ENCODE data around the gene CEP128. TPM values are rescaled to one million over a fixed set of nuclear protein-coding genes. Genes with fewer than 3 reads are reported as not detected.

CEP128 gene
- total RNA-seq = 10 to 100 TPM in 3 of 5 experiments, 1 to 10 TPM in 2; 7.7 to 22.8 (median 10.1) TPM
- polyA plus RNA-seq = 1 to 10 TPM; 4.2 to 6.7 TPM
- total RNA-seq = 19.4 reads per million, percentile 50 among the genes with 10 or more reads in this experiment

GRCh38 chr14:80941241-80942185 lies at the start of gene CEP128:
Gene CEP128, minus strand, starts transcription at chr14:80941738.
- peaks cover 18 to 33% (median 20%) of the 10 kb centered on the region in 7 donors for H3K4me1 Mint-ChIP-seq
- DNase-seq (peak; percentile 30 to 82 (median 61)), ATAC-seq (peak; percentile 93)
- CTCF ChIA-PET = interaction anchor here (1.0 kb wide), 1 partner anchor 46 kb away, joined by 3 read pairs; no protein-coding TSS in a partner anchor
- peaks cover 0 to 5% (median 0%) of the 10 kb centered on the region in 5 donors for H3K36me3 Mint-ChIP-seq
- Histone ChIP-seq H3K36me3 (ENCODE audit: control insufficient read depth in 2 of 3, insufficient read depth in 3 of 3, low read length in 3 of 3) (no peaks in the 10 kb centered on the region), H3K27ac (ENCODE audit: low read depth, low read length) (peak within 1 kb of the TSS; percentile 44), H3K4me3 (ENCODE audit: low read length) (peak within 1 kb of the TSS; percentile 78), H3K9me3 (ENCODE audit: control insufficient read depth in 2 of 3, low read length in 3 of 3) (no peaks in the 10 kb centered on the region), H3K27me3 (ENCODE audit: control insufficient read depth in 2 of 2, insufficient read depth in 2 of 2, low read length in 2 of 2) (no peaks in the 10 kb centered on the region), H3K4me1 (ENCODE audit: control insufficient read depth in 2 of 2, insufficient read depth in 2 of 2, low read length in 2 of 2) (peaks cover 10 to 11% of the 10 kb centered on the region in 2 donors)
- intact Hi-C loops (cut with micrococcal nuclease) = loop anchor here (1.0 to 2.0 kb wide), 7 partner anchors 10 to 593 kb away; partner anchors contain the start of gene TSHR (in 1 of the 2)
- peaks cover 0 to 6% (median 4%) of the 10 kb centered on the region in 5 donors for H3K27me3 Mint-ChIP-seq
- peak within 1 kb of the TSS; percentile 52 to 89 (median 78) for H3K27ac Mint-ChIP-seq
- POLR2A ChIA-PET = interaction anchor here (1.1 to 1.6 kb wide), 4 partner anchors 14 to 280 kb away, joined by 3 to 7 read pairs (median 4); partner anchors contain the start of genes GTF2A1 and TSHR
- peak within 1 kb of the TSS; percentile 84 to 93 (median 89) for H3K4me3 Mint-ChIP-seq
- peaks cover 0 to 4% (median 0%) of the 10 kb centered on the region in 11 donors for H3K9me3 Mint-ChIP-seq

- CTCF ChIA-PET = interaction anchor here (1.4 to 5.9 kb wide), 3 partner anchors 20 to 181 kb away, joined by 3 to 81 read pairs (median 5); partner anchors contain the start of gene TSHR
- Mint-ChIP-seq H3K4me3 (no peak overlapping the region), H3K36me3 (no peaks in the 10 kb centered on the region), H3K27ac (no peak overlapping the region), H3K27me3 (peaks cover under 1 to 25% (median 13%) of the 10 kb centered on the region in 5 donors), H3K4me1 (peaks cover 0 to 16% (median 0%) of the 10 kb centered on the region in 7 donors), H3K9me3 (no peaks in the 10 kb centered on the region)
- Histone ChIP-seq H3K27me3 (ENCODE audit: control insufficient read depth in 2 of 2, insufficient read depth in 2 of 2, low read length in 2 of 2) (no peaks in the 10 kb centered on the region), H3K36me3 (ENCODE audit: control insufficient read depth in 2 of 3, insufficient read depth in 3 of 3, low read length in 3 of 3) (no peaks in the 10 kb centered on the region), H3K9me3 (ENCODE audit: control insufficient read depth in 2 of 3, low read length in 3 of 3) (no peaks in the 10 kb centered on the region), H3K27ac (ENCODE audit: low read depth, low read length) (no peak overlapping the region), H3K4me1 (ENCODE audit: control insufficient read depth in 2 of 2, insufficient read depth in 2 of 2, low read length in 2 of 2) (no peaks in the 10 kb centered on the region), H3K4me3 (ENCODE audit: low read length) (no peak overlapping the region)
- peak; percentile 31 for ATAC-seq
- no peak for DNase-seq
- POLR2A ChIA-PET = no interaction called here
- intact Hi-C loops (cut with micrococcal nuclease) = loop anchor here in 1 of 2 donors (5.0 to 10.0 kb wide), 2 partner anchors 54 to 473 kb away; no protein-coding TSS in a partner anchor
Observed at GRCh38 chr14:80988735-80989429, 47.3 kb upstream of the CEP128 start.

- ChIA-PET CTCF (interaction anchor here (1.4 to 5.9 kb wide), 5 partner anchors 8 to 182 kb away, joined by 3 to 81 read pairs (median 10); partner anchors contain the start of gene TSHR), POLR2A (no interaction called here)
- no peak overlapping the region for H3K4me3 Mint-ChIP-seq
- Histone ChIP-seq H3K27me3 (ENCODE audit: control insufficient read depth in 2 of 2, insufficient read depth in 2 of 2, low read length in 2 of 2) (no peaks in the 10 kb centered on the region), H3K9me3 (ENCODE audit: control insufficient read depth in 2 of 3, low read length in 3 of 3) (no peaks in the 10 kb centered on the region), H3K4me3 (ENCODE audit: low read length) (no peak overlapping the region), H3K36me3 (ENCODE audit: control insufficient read depth in 2 of 3, insufficient read depth in 3 of 3, low read length in 3 of 3) (no peaks in the 10 kb centered on the region), H3K27ac (ENCODE audit: low read depth, low read length) (no peak overlapping the region), H3K4me1 (ENCODE audit: control insufficient read depth in 2 of 2, insufficient read depth in 2 of 2, low read length in 2 of 2) (no peaks in the 10 kb centered on the region)
- DNase-seq (no peak), ATAC-seq (no peak)
- peaks cover 0 to 14% (median 0%) of the 10 kb centered on the region in 7 donors for H3K4me1 Mint-ChIP-seq
- no peaks in the 10 kb centered on the region for H3K9me3 Mint-ChIP-seq
- no peaks in the 10 kb centered on the region for H3K36me3 Mint-ChIP-seq
- peaks cover 0 to 25% (median 11%) of the 10 kb centered on the region in 5 donors for H3K27me3 Mint-ChIP-seq
- intact Hi-C loops (cut with micrococcal nuclease) = loop anchor here in 1 of 2 donors (5.0 to 10.0 kb wide), 2 partner anchors 53 to 474 kb away; no protein-coding TSS in a partner anchor
- no peak overlapping the region for H3K27ac Mint-ChIP-seq
Observed at GRCh38 chr14:80988192-80988591, 46.7 kb upstream of the CEP128 start.

- intact Hi-C loops (cut with micrococcal nuclease) = loop anchor here (1.0 to 10.0 kb wide), 5 partner anchors 28 to 475 kb away; no protein-coding TSS in a partner anchor
- Histone ChIP-seq H3K27ac (ENCODE audit: low read depth, low read length) (no peak overlapping the region), H3K4me1 (ENCODE audit: control insufficient read depth in 2 of 2, insufficient read depth in 2 of 2, low read length in 2 of 2) (no peaks in the 10 kb centered on the region), H3K9me3 (ENCODE audit: control insufficient read depth in 2 of 3, low read length in 3 of 3) (no peaks in the 10 kb centered on the region), H3K36me3 (ENCODE audit: control insufficient read depth in 2 of 3, insufficient read depth in 3 of 3, low read length in 3 of 3) (no peaks in the 10 kb centered on the region), H3K27me3 (ENCODE audit: control insufficient read depth in 2 of 2, insufficient read depth in 2 of 2, low read length in 2 of 2) (no peaks in the 10 kb centered on the region), H3K4me3 (ENCODE audit: low read length) (no peak overlapping the region)
- DNase-seq = peak; percentile 13 to 74 (median 58)
- Mint-ChIP-seq H3K36me3 (peaks cover 0 to under 1% (median 0%) of the 10 kb centered on the region in 5 donors), H3K27me3 (peaks cover 0 to 21% (median 11%) of the 10 kb centered on the region in 5 donors), H3K4me3 (no peak overlapping the region), H3K27ac (no peak overlapping the region), H3K4me1 (peaks cover 0 to 14% (median 0%) of the 10 kb centered on the region in 7 donors), H3K9me3 (no peaks in the 10 kb centered on the region)
- ATAC-seq = peak; percentile 85
- ChIA-PET CTCF (interaction anchor here (0.6 to 5.9 kb wide), 14 partner anchors 9 to 466 kb away, joined by 3 to 81 read pairs (median 4); partner anchors contain the start of genes CEP128 and TSHR), POLR2A (interaction anchor here (1.2 kb wide), 1 partner anchor 32 kb away, joined by 3 read pairs; the partner anchor contains the start of gene TSHR)
Observed at GRCh38 chr14:80987235-80988032, 45.9 kb upstream of the CEP128 start.

- Histone ChIP-seq H3K4me3 (ENCODE audit: low read length) (no peak overlapping the region), H3K27me3 (ENCODE audit: control insufficient read depth in 2 of 2, insufficient read depth in 2 of 2, low read length in 2 of 2) (no peaks in the 10 kb centered on the region), H3K4me1 (ENCODE audit: control insufficient read depth in 2 of 2, insufficient read depth in 2 of 2, low read length in 2 of 2) (no peaks in the 10 kb centered on the region), H3K36me3 (ENCODE audit: control insufficient read depth in 2 of 3, insufficient read depth in 3 of 3, low read length in 3 of 3) (no peaks in the 10 kb centered on the region), H3K27ac (ENCODE audit: low read depth, low read length) (no peak overlapping the region), H3K9me3 (ENCODE audit: control insufficient read depth in 2 of 3, low read length in 3 of 3) (no peaks in the 10 kb centered on the region)
- Mint-ChIP-seq H3K27ac (no peak overlapping the region), H3K4me3 (no peak overlapping the region), H3K9me3 (no peaks in the 10 kb centered on the region), H3K27me3 (peaks cover 0 to 15% (median 13%) of the 10 kb centered on the region in 5 donors), H3K4me1 (peaks cover 0 to 32% (median 5%) of the 10 kb centered on the region in 7 donors), H3K36me3 (peaks cover 0 to 15% (median 0%) of the 10 kb centered on the region in 5 donors)
- CTCF ChIA-PET = interaction anchor here (0.6 kb wide), 1 partner anchor 45 kb away, joined by 4 read pairs; no protein-coding TSS in a partner anchor
- no peak for ATAC-seq
- DNase-seq = no peak
- POLR2A ChIA-PET = no interaction called here
- intact Hi-C loops (cut with micrococcal nuclease) = loop anchor here in 1 of 2 donors (10.0 kb wide), 1 partner anchor 48 kb away; no protein-coding TSS in a partner anchor
Observed at GRCh38 chr14:80982711-80983110, 41.2 kb upstream of the CEP128 start.
